HPDE6-E6E7 (cell line): Measurements from ENCODE around the gene LMBR1L.
"Not testable (repeated sequence)": the region's sequence is repeated elsewhere in the genome, so short reads cannot be mapped to it uniquely, and the experiment has no call there.

ENCODE experiments used
- DNase-seq: peaks from one replicate; pipeline ENCODE4 v3.0.0; 2011; ENCODE audit warnings: missing footprints; ENCODE audit errors: extremely low spot score

Gene LMBR1L

DNA sequence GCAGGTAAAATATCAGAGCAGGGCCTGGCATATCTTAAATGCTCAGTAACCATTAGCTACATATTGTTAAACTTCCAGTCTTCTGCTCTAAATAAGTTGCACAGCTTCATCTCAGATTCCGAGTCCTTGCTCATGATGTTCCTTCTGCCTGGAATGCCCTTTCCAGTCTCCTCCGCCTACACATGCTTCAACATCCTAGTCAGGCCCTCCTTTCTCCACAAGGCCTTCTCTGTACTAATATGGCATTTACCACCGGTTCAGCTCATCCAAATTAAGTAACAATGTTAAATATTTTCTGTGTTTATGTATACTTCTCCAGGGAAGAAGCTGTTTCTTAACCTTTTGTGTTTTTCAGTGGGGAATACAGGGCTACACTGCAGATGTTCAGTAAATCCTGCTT, 24.5 kb downstream of the LMBR1L start:
- DNase-seq: no peak

DNA sequence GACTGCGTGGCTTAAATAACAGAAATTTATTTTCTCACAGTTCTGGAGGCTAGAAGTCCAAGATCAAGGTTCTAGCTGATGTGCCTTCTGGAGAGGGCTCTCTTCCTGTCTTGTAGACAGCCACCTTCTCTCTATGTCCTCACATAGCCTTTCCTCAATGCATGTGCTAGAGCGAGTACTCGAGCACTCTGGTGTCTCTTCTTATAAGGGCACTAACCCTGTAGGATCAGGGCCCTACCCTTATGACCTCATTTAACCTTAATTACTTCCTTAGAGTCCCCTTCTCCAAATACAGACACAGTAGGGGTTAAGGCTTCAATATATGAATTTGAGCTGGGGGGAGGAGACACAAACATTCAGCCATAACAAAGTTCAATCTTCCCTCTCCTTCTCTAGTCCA, 26.2 kb downstream of the LMBR1L start:
- DNase-seq: no peak

DNA sequence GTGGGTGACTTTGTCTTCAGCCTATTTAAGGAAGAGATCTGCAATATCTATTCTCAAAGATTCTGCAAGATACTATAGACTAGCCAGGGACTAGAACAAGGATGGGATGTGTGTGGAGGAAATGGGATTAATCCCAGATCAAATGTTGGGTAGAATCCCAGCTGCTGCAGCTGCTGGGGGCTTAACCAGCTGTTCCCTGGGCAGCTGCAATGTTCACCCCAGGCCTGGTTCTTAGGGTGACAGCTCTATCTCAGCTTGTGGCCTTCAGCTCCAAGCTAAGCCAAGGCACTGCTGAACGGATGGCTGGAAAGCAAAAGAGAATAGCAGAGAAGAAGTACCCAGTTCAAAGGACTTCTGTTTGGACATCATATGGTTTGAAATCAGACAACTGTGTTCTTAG, 30.9 kb downstream of the LMBR1L start:
- no peak for DNase-seq

DNA sequence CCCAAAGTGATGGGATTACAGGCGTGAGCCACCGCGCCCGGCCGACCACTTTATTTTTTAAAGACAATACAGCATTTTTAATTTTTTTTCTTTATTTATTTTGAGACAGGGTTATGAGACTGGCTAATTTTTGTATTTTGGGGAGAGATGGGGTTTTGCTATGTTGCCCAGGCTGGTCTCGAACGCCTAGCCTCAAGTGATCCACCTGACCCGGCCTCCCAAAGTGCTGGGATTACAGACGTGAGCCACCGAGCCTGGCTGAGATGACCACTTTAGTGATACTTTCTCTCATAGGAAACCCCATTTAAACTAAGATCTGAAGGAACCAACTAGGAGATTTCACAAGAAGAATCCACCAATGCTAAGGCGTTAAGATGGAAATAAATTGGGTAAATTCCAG, 39.7 kb downstream of the LMBR1L start:
- no peak for DNase-seq

DNA sequence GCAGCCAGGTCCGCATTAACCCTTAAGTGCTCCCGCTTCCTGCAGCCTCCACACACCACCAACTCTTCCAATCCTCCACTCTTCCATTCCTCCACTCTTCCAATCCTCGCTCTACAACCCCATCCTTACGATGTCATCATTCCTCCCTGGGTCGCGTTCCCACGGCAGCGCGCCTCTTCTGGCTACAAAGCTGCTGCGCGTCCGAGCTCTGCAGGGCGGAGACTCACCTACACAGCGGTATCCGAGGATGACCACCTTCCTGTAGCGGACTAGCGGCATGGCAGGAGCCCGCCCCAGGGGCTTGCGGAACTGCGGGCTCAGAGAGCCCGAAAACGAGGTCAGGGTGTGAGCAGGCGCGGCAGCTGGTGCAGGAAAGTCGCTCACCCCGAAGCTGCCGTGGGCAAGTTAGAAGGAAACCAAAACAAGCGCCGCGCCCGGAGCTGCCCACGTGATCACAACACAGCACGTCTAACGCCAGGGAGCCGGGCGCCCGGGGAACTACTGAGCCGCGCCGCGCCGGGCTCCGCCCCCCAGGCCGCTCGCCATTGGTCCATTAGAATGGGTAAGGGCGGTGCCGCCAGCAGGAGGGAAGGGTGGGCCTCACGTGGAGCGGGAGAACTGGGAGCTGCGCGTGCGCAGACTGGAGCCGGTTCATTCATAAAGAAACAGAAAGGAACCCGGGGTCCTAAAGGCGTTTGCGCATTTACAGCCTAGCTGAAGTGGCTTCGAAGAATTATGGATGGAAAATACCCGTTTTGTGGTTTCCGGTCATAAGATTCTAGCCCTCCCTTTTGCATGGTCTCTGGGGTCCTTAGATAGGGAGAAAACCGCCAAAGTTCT, 40.9 kb downstream of the LMBR1L start, which contains the start of gene RHEBL1:
Gene RHEBL1 (minus strand): TSS at position 473 of the 840 bp plus-strand sequence. CDS start 194 bp downstream, at position 279.
- DNase-seq: peak; percentile 97

DNA sequence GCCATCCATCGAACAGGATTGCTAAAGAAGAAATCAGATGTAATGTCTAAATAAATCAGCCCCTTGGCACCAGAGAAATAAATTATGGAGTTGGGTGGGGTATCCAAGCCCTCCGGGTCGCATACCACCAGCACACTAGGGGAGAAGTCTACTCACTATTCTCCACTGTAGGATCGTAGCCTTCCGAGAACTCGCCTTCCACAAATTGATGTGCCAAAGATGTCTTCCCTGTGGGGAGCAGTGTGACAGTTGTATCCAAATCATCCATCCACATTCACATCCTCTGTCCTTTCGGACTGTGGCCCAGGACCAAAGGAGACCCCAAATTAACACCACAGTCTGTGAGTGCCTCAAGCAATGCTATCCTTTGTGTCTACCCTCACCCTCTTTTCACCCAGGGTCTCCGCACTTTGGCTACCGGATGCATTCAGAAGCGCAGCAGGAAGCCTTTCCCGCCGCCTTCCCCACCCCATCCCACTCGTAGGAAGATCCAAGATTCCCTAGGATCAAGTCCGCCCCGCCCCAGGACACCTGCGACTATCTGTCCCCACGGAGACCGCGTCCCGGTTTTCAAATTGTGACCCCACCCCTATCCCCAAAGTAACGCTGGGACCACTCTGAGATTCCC, 41.7 kb downstream of the LMBR1L start:
- DNase-seq: no peak

DNA sequence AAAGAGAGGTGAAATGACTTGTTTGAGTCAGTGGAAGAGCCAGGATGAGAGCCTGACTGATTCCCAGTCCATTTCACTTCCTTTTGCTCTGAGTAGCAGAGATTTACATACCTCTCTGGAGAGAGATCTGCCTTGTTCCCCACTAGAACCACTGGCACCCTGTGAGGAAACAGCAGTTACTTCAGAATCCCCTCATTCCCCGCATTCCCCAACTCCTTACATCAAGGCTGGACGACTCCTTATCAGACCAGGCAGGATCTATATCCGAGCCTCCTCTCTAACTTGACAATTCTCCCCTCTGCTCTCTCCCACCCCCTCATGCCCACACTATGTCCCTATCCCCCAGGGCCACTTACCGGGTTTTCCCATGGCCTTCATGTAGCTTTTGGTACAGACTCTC, 44.5 kb downstream of the LMBR1L start:
- DNase-seq: no peak

DNA sequence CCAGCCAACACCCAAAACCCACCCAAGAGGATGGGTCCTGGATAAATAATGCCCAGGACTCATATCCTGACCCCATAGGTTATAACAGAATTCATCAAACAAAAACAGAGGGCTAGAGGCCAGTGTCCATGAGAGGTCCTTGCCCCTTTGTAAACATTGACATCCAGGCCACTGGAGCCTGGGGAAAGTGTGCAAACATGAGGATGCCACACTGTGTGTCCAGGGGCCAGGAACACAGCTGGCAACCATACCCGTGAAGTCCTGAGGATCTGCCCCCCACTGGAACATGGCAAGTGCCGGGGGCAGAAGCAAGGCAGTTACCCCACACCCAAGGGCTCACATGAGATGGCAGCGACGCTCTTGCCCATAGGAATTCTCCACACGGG, 45.9 kb downstream of the LMBR1L start:
- no peak for DNase-seq

DNA sequence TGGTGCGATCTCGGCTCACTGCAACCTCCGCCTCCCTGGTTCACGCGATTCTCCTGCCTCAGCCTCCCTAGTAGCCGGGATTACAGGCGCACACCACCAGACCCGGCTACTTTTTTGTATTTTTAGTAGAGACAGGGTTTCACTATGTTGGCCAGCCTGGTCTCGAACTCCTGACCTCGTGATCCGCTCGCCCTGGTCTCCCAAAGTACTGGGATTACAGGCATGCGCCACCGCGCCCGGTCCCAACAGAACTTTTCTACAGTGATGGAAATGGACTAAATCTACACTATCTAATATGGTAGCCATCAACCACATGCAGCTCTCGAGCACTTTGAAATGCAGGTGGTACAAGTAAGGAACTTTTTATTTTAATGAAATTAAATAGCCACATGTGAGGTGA, 48.7 kb downstream of the LMBR1L start:
- not testable (repeated sequence) for DNase-seq

DNA sequence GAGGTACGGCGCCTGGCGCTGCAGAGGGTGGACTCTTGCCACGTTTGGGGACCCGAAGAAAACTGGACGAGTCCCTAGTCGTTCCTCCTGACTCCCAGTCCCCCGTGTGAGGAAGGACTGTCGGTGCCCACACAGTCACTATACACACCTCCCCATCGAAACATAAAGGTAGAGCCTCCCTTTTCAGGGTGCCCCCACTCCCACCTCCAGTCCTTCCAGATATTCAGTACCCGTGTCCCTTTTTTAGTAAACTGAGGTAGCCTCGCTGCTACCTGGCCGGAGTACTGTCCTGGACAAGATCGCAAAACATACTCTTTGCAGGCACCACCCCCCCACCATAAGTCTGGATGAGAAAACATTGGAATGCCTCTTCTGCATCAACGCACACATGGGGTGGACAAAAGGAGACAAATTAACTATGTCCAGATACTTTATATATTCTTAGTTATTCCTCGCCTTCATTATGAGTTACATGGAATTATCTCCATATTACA, 49.4 kb downstream of the LMBR1L start:
- no peak for DNase-seq

DNA sequence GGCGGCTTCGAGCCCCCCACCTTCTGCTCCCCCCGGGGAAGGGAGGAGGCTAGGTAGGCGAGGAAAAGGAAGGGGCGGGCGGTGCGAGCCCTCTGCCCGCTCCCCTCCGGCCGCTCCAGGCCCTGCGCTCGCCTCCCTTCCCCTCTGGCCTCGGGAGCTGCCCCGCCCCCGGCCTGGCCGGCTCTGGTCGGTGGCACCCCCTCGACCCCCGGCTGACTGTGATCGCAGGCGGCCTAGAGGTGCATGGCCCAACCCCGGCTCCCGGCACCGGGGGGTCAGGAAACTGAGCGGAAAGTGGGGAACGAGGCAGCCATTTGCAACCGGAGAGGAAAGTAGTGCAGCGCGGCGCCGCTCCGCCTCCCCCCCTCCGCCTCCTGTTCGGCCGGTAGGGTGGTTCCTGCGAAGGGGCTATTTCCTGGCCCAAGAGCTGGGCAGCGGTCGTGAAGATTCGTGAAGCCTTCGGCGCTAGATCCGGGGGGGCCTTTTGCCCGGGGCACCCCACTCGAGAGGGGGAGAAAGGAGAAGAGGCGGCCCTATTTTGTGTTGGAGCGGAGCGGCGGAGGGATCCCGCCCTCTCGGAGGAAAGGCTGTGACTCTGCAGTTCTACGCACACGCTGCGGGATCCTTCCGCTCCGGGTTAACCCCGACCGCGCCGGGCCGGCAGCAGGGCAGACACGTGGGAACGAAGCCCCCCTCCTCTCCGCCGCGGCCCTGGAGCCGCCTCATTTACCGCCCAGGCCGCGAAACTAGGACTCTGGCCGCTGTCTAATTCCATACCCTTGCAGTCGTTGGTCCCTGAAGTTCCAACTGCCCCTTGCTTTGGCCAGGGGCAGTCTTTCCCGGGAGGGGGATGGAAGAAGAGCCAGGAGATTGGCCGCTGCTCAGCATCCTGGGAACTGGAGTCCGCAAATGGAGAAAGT, 50.1 kb downstream of the LMBR1L start, which contains the start of gene KMT2D:
Gene KMT2D (minus strand): TSS at position 558 of the 920 bp plus-strand sequence. CDS start 5,470 bp downstream, outside the sequence.
- peak; percentile 92 for DNase-seq

DNA sequence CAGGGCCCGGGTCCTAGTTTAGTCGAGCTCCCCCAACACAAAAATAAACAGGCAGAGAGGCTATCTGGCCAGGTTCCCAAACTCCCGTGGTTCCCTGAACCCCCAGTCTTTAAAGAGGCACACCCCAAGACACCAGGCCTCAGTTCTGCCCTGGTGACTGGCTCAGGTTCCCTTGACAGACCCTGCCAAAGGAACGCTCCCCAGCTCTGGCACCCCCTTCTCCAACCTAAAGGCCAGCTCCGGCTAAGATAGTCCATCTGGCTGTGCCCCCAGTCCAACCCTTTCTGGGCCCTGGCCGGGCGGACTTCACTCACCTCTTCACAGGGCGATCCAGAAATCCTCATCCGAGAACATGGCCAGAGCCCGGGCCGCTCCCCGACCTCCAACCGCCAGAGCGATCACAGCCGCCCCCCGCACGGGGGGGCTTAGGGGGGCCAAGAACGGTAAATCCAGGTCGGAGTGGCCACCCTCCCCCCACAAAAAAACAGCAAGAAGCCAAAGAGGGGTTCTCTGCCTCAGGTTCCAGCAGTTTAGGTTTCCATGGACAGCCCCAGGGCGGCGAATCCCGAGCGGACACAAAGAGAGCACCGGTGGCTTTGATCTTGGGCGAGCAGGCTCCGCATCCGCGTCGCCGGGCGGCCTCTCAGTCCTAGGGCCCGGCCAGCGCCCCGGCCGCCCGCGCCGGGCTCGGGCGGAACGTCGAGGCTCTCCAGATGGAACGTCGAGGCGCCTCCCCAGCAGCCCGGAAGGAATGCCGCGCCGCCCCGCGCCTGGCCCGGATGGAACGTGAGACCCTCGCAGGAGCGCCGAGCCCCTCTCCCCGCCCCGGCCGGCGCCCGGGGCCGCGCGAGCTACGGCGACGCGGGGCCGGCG, 51.1 kb downstream of the LMBR1L start:
- DNase-seq: no peak

DNA sequence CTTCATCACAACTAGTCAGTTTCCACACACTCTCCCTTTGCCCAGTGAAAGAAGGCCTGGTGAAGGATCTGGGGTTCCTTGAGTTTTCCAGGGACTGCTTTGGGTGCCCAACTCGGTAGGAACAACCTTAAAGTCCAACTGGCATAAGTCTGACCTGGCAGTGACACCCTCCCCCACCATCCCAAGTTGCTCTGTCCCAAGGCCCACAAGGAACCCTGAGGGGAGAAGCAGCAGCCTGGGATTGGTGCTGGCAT, 51.7 kb downstream of the LMBR1L start:
- DNase-seq: no peak

DNA sequence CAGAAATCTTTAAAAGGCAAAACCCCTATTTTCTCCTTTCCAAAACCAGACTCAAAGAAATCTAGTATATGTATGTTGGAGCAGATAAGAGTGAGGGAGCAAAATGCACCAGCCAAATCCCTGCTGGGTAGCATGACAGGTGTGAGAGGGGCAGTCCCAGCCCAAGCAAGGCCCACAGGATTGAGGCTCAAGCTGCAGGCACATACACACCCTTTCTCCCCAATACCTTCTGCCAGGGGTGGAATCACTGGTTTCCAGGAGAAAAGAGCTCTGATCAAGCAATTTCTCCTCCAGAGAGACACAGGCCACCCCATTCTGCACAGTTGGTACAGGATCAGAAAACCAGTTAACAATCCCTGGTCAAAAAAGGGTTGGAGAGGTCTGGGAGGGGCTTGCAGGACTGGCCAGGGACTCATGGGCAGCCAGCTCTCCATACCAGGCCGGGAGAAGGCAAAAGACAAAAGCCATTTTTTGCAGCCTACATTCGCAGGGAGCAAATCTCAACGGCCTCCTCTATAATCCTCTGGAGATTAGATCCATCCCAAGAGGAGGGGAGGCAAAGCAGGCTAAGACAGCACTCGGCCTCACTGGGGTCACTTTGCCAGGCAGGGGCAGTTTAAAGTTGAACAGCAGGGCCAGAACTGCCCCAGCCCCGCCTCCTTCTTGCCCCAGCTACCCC, 52.1 kb downstream of the LMBR1L start:
- no peak for DNase-seq

DNA sequence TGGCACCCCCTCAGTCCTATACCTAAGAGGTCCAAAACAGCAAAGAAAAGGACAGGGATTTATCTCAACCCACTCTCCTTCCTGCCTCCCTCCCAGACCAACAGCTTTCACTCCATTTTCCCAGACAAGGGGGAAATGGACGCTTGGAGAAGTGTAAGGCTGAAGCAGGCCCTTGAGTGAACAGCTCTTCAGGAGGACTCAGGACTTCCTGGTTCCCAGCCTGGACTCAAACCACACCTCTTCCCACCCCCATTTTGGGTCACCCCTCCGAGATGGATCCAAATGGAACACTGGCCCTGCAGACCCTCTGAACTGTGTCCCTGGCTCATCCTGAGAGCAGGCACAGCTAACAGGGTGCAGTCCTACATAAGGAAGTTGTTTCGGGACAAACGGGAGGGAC, 52.8 kb downstream of the LMBR1L start:
- no peak for DNase-seq

DNA sequence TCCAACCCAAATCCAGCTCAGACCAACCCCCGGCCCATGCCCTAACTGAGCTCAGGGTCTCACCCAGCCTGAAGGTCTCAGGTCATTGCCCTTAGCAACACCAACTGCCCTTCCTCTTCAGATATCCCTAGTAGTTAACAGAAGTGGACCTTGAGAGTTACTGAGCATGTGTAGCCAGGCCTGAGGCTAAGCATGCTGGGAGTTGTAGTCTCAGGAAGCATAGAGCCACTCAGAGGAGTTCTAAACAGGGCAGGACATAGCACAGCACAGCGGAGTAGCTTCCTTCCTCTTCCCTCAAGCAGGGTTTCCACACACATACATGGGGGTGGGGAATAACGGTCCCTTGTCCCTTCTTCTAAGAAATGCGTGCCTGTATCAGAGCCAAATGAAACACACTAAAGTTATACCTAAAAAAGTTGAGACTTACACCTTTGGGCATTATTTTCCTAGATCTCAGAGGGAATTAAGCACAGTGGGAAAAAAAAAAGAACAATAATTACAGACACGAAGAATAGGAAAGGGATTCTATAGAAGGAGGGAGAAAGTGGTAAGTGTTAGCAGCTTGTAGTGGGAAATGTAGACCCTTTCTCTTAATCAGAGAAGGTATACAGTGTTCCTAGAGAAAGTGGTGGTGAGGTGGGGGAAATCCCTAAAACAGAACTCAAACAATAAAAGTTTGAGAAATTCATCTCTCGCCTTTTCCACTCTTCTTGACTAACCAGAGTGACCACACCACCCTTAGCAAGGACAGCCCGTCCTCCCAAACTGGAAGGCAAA, 54.5 kb downstream of the LMBR1L start:
- DNase-seq: no peak

DNA sequence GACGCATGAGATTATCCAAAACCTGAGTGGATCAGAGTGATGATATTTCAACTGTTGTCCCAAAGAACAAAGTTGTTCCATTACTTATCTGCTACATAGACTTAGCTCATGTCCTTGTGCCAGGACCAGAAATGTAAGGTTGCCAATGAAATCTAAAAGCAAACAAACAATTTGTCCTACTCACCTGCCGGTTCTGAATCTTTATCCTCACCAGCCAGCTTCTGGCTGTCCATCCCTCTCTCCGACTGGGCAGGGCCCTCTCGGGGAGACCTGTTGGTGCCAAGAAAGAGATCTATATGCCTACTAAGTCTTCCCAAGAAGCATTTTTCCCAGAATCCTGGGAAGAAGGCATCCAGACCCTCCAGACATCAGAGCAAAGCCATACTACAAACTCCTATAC, 55.6 kb downstream of the LMBR1L start:
- DNase-seq: no peak

DNA sequence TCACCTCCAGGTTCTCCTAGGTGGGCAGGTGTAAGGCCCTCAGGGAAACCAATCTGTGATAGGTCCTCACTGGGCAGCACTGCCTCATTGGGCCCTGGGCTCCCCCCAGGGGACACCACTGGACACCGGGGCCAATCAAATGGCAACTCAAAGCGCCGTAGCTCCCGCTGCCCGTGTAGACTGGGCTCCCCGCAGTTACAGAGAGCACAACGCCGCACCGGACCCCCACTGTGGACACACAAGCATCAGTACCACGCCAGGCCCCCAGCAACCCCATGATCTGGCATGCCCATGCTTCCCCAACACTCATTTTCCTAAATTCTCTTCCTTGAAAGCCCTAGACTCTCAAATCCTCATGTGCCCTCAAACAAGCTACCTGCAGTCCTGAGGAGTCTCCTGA, 56.1 kb downstream of the LMBR1L start:
- no peak for DNase-seq

DNA sequence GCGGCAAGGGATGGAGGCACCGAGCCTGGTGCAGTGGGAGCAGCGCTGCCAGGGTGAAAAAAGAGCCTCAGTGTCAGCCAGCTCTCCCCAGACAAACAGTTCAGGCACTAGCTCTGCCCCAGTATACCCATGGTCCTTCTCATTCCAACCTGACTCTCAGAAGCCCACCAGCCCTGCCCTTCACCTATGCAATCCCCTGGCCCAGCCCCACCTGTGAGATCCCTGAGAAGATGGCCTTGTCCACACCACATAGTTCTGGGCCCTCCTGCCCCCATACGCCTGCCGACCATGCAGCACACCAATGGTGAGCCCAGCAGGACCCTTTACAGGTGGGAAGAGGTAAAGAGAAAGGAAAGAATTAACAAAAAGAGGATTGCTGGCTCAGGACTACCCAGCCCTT, 56.6 kb downstream of the LMBR1L start:
- no peak for DNase-seq
